ENCODE data around the gene ACBD7. TPM values are rescaled to one million over a fixed set of nuclear protein-coding genes. Genes with fewer than 3 reads are reported as not detected.

ACBD7 gene
- total and polyA plus RNA-seq, 8 donors: 2.2 to 6.4 TPM; not detected in 6

GRCh38 chr10:15096661-15097010 is 8.1 kb upstream of the ACBD7 start:
- intact Hi-C loops (cut with DNase I; ENCODE audit: low total_unique reads): loop anchor here (10.0 kb wide), 1 partner anchor 142 kb away; the partner anchor contains the start of genes DCLRE1C and MEIG1
- Histone ChIP-seq H3K9me3 (no peaks in the 10 kb centered on the region), H3K27ac (peak overlapping the region; percentile 95 to 98 (median 97)), H3K27me3 (peaks cover 0 to 6% (median 0%) of the 10 kb centered on the region in 3 donors), H3K36me3 (peaks cover 0 to 17% (median 9%) of the 10 kb centered on the region in 4 donors), H3K4me3 (peak overlapping the region; percentile 70 to 84 (median 80)), H3K4me1 (peaks cover 19 to 46% (median 33%) of the 10 kb centered on the region in 4 donors)
- no peak for TF ChIP-seq POLR2A (IDR thresholded peaks at IDR 0.05)
- no peak for TF ChIP-seq EP300 (IDR thresholded peaks at IDR 0.05)
- no peak for TF ChIP-seq CTCF (IDR thresholded peaks at IDR 0.05)
- no peak for TF ChIP-seq POLR2AphosphoS5 (IDR thresholded peaks at IDR 0.05)
- DNase-seq: no peak
- whole genome bisulfite sequencing, 5 donors: 0 to 2% (median 1%) methylated on average over 11 of the region's 11 CpGs

GRCh38 chr10:15092855-15093408 is 4.4 kb upstream of the ACBD7 start:
- Histone ChIP-seq H3K27me3 (peaks cover 0 to 11% (median 0%) of the 10 kb centered on the region in 3 donors), H3K4me3 (no peak overlapping the region), H3K4me1 (peaks cover 6 to 24% (median 20%) of the 10 kb centered on the region in 4 donors), H3K27ac (no peak overlapping the region), H3K36me3 (no peaks in the 10 kb centered on the region), H3K9me3 (no peaks in the 10 kb centered on the region)
- no peak for DNase-seq
- 85 to 94% (median 93%) methylated on average over 15 to 16 of the region's 16 CpGs for WGBS, 5 donors
- no peak for TF ChIP-seq POLR2A (IDR thresholded peaks at IDR 0.05)
- no peak for TF ChIP-seq POLR2AphosphoS5 (IDR thresholded peaks at IDR 0.05)
- no peak for TF ChIP-seq EP300 (IDR thresholded peaks at IDR 0.05)
- no peak for TF ChIP-seq CTCF (IDR thresholded peaks at IDR 0.05)
- intact Hi-C loops (cut with DNase I; ENCODE audit: low total_unique reads): loop anchor here (10.0 kb wide), 1 partner anchor 138 kb away; the partner anchor contains the start of genes DCLRE1C and MEIG1

- Histone ChIP-seq H3K27ac (no peak overlapping the region), H3K9me3 (no peaks in the 10 kb centered on the region), H3K4me1 (peaks cover 4 to 19% (median 15%) of the 10 kb centered on the region in 4 donors), H3K36me3 (no peaks in the 10 kb centered on the region), H3K27me3 (peaks cover 0 to 11% (median 0%) of the 10 kb centered on the region in 3 donors), H3K4me3 (no peak overlapping the region)
- WGBS, 5 donors: 83 to 91% (median 87%) methylated on average over 5 of the region's 5 CpGs
- intact Hi-C loops (cut with DNase I; ENCODE audit: low total_unique reads): loop anchor here (10.0 kb wide), 1 partner anchor 137 kb away; the partner anchor contains the start of genes DCLRE1C and MEIG1
- no peak for TF ChIP-seq POLR2A (IDR thresholded peaks at IDR 0.05)
- no peak for TF ChIP-seq POLR2AphosphoS5 (IDR thresholded peaks at IDR 0.05)
- TF ChIP-seq EP300 (IDR thresholded peaks at IDR 0.05): no peak
- TF ChIP-seq CTCF (IDR thresholded peaks at IDR 0.05): no peak
- DNase-seq: no peak
Measured at GRCh38 chr10:15091418-15091817, 2.8 kb upstream of the ACBD7 start.

GRCh38 chr10:15084502-15084922 is 4.1 kb downstream of the ACBD7 start:
- TF ChIP-seq EP300 (IDR thresholded peaks at IDR 0.05) (no peak), POLR2AphosphoS5 (IDR thresholded peaks at IDR 0.05) (peak in 1 of 3 donors; percentile 28), POLR2A (IDR thresholded peaks at IDR 0.05) (no peak), CTCF (IDR thresholded peaks at IDR 0.05) (no peak)
- Histone ChIP-seq H3K9me3 (no peaks in the 10 kb centered on the region), H3K27ac (peak overlapping the region in 3 of 5 donors; percentile 36 to 65 (median 43)), H3K27me3 (peaks cover 0 to 5% (median 0%) of the 10 kb centered on the region in 3 donors), H3K36me3 (no peaks in the 10 kb centered on the region), H3K4me3 (peak overlapping the region; percentile 39 to 51 (median 47)), H3K4me1 (peaks cover 4 to 32% (median 26%) of the 10 kb centered on the region in 4 donors)
- WGBS, 5 donors: 13 to 31% (median 19%) methylated on average over 7 of the region's 7 CpGs
- intact Hi-C loops (cut with DNase I; ENCODE audit: low total_unique reads): no loop called here
- peak; percentile 48 to 90 for DNase-seq

Data from stomach (tissue), 9 donors.